A673 (cell line): Measurements from ENCODE around the gene MAD2L2. TPM values are rescaled to one million over a fixed set of nuclear protein-coding genes. Genes with fewer than 3 reads are reported as not detected.

ENCODE experiments used
- BruUV-seq: library from RNA; stranded (reverse); fragments of 400-500 nt; replicated peaks from 2 replicates; lab custom pipeline; 2021; lab: Mats Ljungman, UMichigan
- CTCF ChIA-PET: fragments of 300-600 bp; sonication (Branson Sonifier 250); formaldehyde crosslinking; loops from one replicate; lab custom pipeline; 2022; ENCODE audit warnings: antibody characterized with exemption; lab: Charles Lee
- POLR2A ChIA-PET: fragments of 300-600 bp; sonication (Branson Sonifier 250); formaldehyde crosslinking; loops from one replicate; lab custom pipeline; 2022; ENCODE audit warnings: antibody characterized with exemption; ENCODE audit not compliant: low non-redundant PET; lab: Charles Lee
- DNase-seq: peaks from one replicate; pipeline ENCODE4 v3.0.0-alpha.2; 2015; ENCODE audit warnings: low spot score
- H3K27ac ChIP-seq: fragments of 200-600 bp; sonication (generic); 2 replicates; pipeline ENCODE4 v1.5.1; 2016; ENCODE audit warnings: mixed run types, low read depth, mild to moderate bottlenecking, mixed read lengths, antibody characterized with exemption, low read length; ENCODE audit not compliant: poor library complexity, severe bottlenecking
- H3K27me3 ChIP-seq: fragments of 200-600 bp; sonication (generic); replicated peaks from 2 replicates; pipeline ENCODE4 v1.6.1; 2017; ENCODE audit warnings: mixed run types, low read depth, mild to moderate bottlenecking, mixed read lengths, antibody characterized with exemption, low read length; ENCODE audit not compliant: insufficient read depth, poor library complexity
- H3K36me3 ChIP-seq: fragments of 200-600 bp; sonication (generic); 2 replicates; pipeline ENCODE4 v1.6.1; 2016; ENCODE audit warnings: mixed run types, mild to moderate bottlenecking, mixed read lengths, antibody characterized with exemption, low read length; ENCODE audit not compliant: insufficient read depth, poor library complexity, severe bottlenecking
- H3K4me1 ChIP-seq: fragments of 200-600 bp; sonication (generic); 2 replicates; pipeline ENCODE4 v1.6.1; 2017; ENCODE audit warnings: mixed run types, mild to moderate bottlenecking, mixed read lengths, antibody characterized with exemption, low read length; ENCODE audit not compliant: insufficient read depth, poor library complexity, severe bottlenecking
- H3K4me3 ChIP-seq: fragments of 200-600 bp; sonication (generic); 2 replicates; pipeline ENCODE4 v1.5.1; 2016; ENCODE audit warnings: low read depth, mixed run types, mild to moderate bottlenecking, mixed read lengths, low read length; ENCODE audit not compliant: poor library complexity, severe bottlenecking
- H3K9me3 ChIP-seq: fragments of 200-600 bp; sonication (generic); 2 replicates; pipeline ENCODE4 v1.6.1; 2016; ENCODE audit warnings: mixed run types, low read depth, mild to moderate bottlenecking, mixed read lengths, antibody characterized with exemption, low read length; ENCODE audit not compliant: poor library complexity, severe bottlenecking
- CTCF ChIP-seq: fragments of 300-800, 200-600 bp; sonication (generic); conservative IDR thresholded peaks from 2 replicates; pipeline ENCODE4 v1.5.1; 2017; ENCODE audit warnings: low read depth, mild to moderate bottlenecking, antibody characterized with exemption, low read length, moderate library complexity, mixed read lengths
- EZH2 ChIP-seq: fragments of 200-600 bp; sonication (generic); IDR thresholded peaks from 2 replicates; pipeline ENCODE4 v1.6.1; 2017; ENCODE audit warnings: borderline replicate concordance, low read depth, mild to moderate bottlenecking, mixed read lengths, antibody characterized with exemption, low read length; ENCODE audit not compliant: poor library complexity, severe bottlenecking
- intact Hi-C: fragments of 100-400 bp; cut with micrococcal nuclease; formaldehyde crosslinking; loops from one replicate; pipeline ENCODE4 v1.10.0; 2022; ENCODE audit not compliant: unreplicated experiment
- total RNA-seq: library from RNA; stranded (reverse); gene quantifications from 2 replicates; pipeline ENCODE4 v1.2.3, GENCODE V29; 2021

MAD2L2 gene
- total RNA-seq, 1 experiment from 2014 or later, result 134 TPM

GRCh38 chr1:11670747-11671146, 10.2 kb downstream of the MAD2L2 start:
- Histone ChIP-seq H3K27me3 (no peaks in the 10 kb centered on the region), H3K4me3 (no peak overlapping the region), H3K9me3 (no peaks in the 10 kb centered on the region), H3K4me1 (no peaks in the 10 kb centered on the region), H3K36me3 (peaks cover 28% of the 10 kb centered on the region), H3K27ac (no peak overlapping the region)
- DNase-seq, result no peak
- intact Hi-C loops, result no loop called here
- no peak for TF ChIP-seq CTCF
- no peak for TF ChIP-seq EZH2
- BruUV-seq, result no TSS peak
- ChIA-PET CTCF (no interaction called here), POLR2A (no interaction called here)

GRCh38 chr1:11668516-11668915, 12.4 kb downstream of the MAD2L2 start:
- DNase-seq, result no peak
- no peaks in the 10 kb centered on the region for H3K27me3 ChIP-seq
- ChIA-PET CTCF (no interaction called here), POLR2A (no interaction called here)
- no peak overlapping the region for H3K4me3 ChIP-seq
- intact Hi-C loops, result no loop called here
- TF ChIP-seq CTCF, result no peak
- TF ChIP-seq EZH2, result no peak
- no peaks in the 10 kb centered on the region for H3K4me1 ChIP-seq
- peaks cover 8% of the 10 kb centered on the region for H3K36me3 ChIP-seq
- BruUV-seq, result no TSS peak
- no peak overlapping the region for H3K27ac ChIP-seq
- no peaks in the 10 kb centered on the region for H3K9me3 ChIP-seq

GRCh38 chr1:11664336-11665065, 16.4 kb downstream of the MAD2L2 start:
- POLR2A ChIA-PET, result interaction anchor here (0.6 kb wide), 4 partner anchors 10 to 1155 kb away, joined by 3 to 8 read pairs (median 4); partner anchors contain the start of gene FBXO2
- peak overlapping the region; percentile 70 for H3K27ac ChIP-seq
- CTCF ChIA-PET, result interaction anchor here (0.6 to 1.9 kb wide), 9 partner anchors 14 to 490 kb away, joined by 3 to 23 read pairs (median 5); partner anchors contain the start of gene DRAXIN

More at GRCh38 chr1:11664336-11665065, 16.4 kb downstream of the MAD2L2 start:
- BruUV-seq, result no TSS peak
- Histone ChIP-seq H3K27me3 (no peaks in the 10 kb centered on the region), H3K9me3 (no peaks in the 10 kb centered on the region), H3K36me3 (peaks cover 2% of the 10 kb centered on the region), H3K4me1 (no peaks in the 10 kb centered on the region), H3K4me3 (peak overlapping the region; percentile 61)
- DNase-seq, result peak; percentile 52
- TF ChIP-seq EZH2 (no peak), CTCF (no peak)
- intact Hi-C loops, result no loop called here
